OCI-LY1 (cell line): Measurements from ENCODE around the gene KLHL29.

Experiments used
- H2AFZ ChIP-seq: fragments of 200-600 bp; sonication (generic), shearing (Covaris generic); 2 replicates; pipeline ENCODE4 v1.6.0; 2014; ENCODE audit warnings: antibody characterized with exemption, mild to moderate bottlenecking, low read length
- H3F3A ChIP-seq: fragments of 200-600 bp; sonication (generic), shearing (Covaris generic); 2 replicates; pipeline ENCODE4 v1.6.0; 2014; ENCODE audit warnings: mild to moderate bottlenecking, antibody characterized with exemption, low read length, moderate library complexity; ENCODE audit not compliant: insufficient read depth
- H3K27ac ChIP-seq: fragments of 200-600 bp; sonication (generic); 2 replicates; pipeline ENCODE4 v1.5.1; 2014; ENCODE audit warnings: low read length, mixed run types, mild to moderate bottlenecking, low read depth; ENCODE audit not compliant: poor library complexity, severe bottlenecking
- H3K27me3 ChIP-seq: fragments of 200-600 bp; sonication (generic); 2 replicates; pipeline ENCODE4 v1.6.0; 2014; ENCODE audit warnings: antibody characterized with exemption, mild to moderate bottlenecking, low read length, moderate library complexity; ENCODE audit not compliant: insufficient read depth
- H3K36me3 ChIP-seq: fragments of 200-600 bp; sonication (generic); 2 replicates; pipeline ENCODE4 v1.6.1; 2014; ENCODE audit warnings: mild to moderate bottlenecking, antibody characterized with exemption, low read length, moderate library complexity, mixed read lengths; ENCODE audit not compliant: insufficient read depth
- H3K4me1 ChIP-seq: fragments of 200-600 bp; sonication (generic); 2 replicates; pipeline ENCODE4 v1.5.1; 2014; ENCODE audit warnings: mild to moderate bottlenecking, low read length, moderate library complexity; ENCODE audit not compliant: insufficient read depth, severe bottlenecking
- H3K4me2 ChIP-seq: fragments of 200-600 bp; sonication (generic), shearing (Covaris generic); 2 replicates; pipeline ENCODE4 v1.6.1; 2014; ENCODE audit warnings: low read length
- H3K4me3 ChIP-seq: fragments of 200-600 bp; sonication (generic); 2 replicates; pipeline ENCODE4 v1.5.1; 2014; ENCODE audit warnings: low read length, low read depth, mild to moderate bottlenecking, mixed read lengths; ENCODE audit not compliant: poor library complexity, severe bottlenecking
- H3K79me2 ChIP-seq: fragments of 200-600 bp; shearing (Covaris generic); 2 replicates; pipeline ENCODE4 v1.6.1; 2016; ENCODE audit warnings: mixed run types, low read length, mixed read lengths; ENCODE audit not compliant: insufficient read depth
- H3K9ac ChIP-seq: fragments of 200-600 bp; sonication (generic), shearing (Covaris generic); 2 replicates; pipeline ENCODE4 v1.6.1; 2014; ENCODE audit warnings: mild to moderate bottlenecking, low read length, mixed read lengths
- H3K9me2 ChIP-seq: fragments of 200-600 bp; sonication (generic), shearing (Covaris generic); 2 replicates; pipeline ENCODE4 v1.6.1; 2014; ENCODE audit warnings: low read depth, mild to moderate bottlenecking, low read length, mixed read lengths
- H3K9me3 ChIP-seq: fragments of 200-600 bp; shearing (Covaris generic); 2 replicates; pipeline ENCODE4 v1.6.1; 2014; ENCODE audit warnings: low read length, mixed read lengths
- H4K20me1 ChIP-seq: fragments of 200-600 bp; sonication (generic), shearing (Covaris generic); 2 replicates; pipeline ENCODE4 v1.6.0; 2016; ENCODE audit warnings: mild to moderate bottlenecking, low read length; ENCODE audit not compliant: insufficient read depth
- CTCF ChIP-seq: fragments of 200-600 bp; sonication (generic), shearing (Covaris generic); IDR thresholded peaks from 2 replicates; pipeline ENCODE4 v1.5.1; 2017; ENCODE audit warnings: mild to moderate bottlenecking, antibody characterized with exemption, low read length, moderate library complexity, mixed read lengths
- EZH2 ChIP-seq: fragments of 200-600 bp; sonication (generic), shearing (Covaris generic); IDR thresholded peaks from 2 replicates; pipeline ENCODE4 v1.8.0; 2017; ENCODE audit warnings: borderline replicate concordance, mixed run types, mild to moderate bottlenecking, antibody characterized with exemption, low read length, moderate library complexity, mixed read lengths

The KLHL29 gene

GRCh38 chr2:23536326-23536725, 151.3 kb downstream of the KLHL29 start:
- TF ChIP-seq EZH2 = no peak
- TF ChIP-seq CTCF = no peak
- H3K27ac ChIP-seq = no peak overlapping the region
- H3K4me1 ChIP-seq = no peaks in the 10 kb centered on the region

GRCh38 chr2:23537991-23538390, 153.0 kb downstream of the KLHL29 start:
- Histone ChIP-seq H3K9me3 (no peaks in the 10 kb centered on the region), H2AFZ (no peak overlapping the region), H3K27ac (no peak overlapping the region), H3K4me1 (no peaks in the 10 kb centered on the region), H3F3A (0 out of 2 replicates have a peak, but pooled peaks cover 2% of the 10 kb centered on the region), H3K79me2 (no peaks in the 10 kb centered on the region), H3K36me3 (no peaks in the 10 kb centered on the region), H3K9me2 (no peaks in the 10 kb centered on the region), H3K4me3 (no peak overlapping the region), H3K27me3 (0 out of 2 replicates have a peak, but pooled peaks cover 14% of the 10 kb centered on the region), H4K20me1 (no peaks in the 10 kb centered on the region), H3K9ac (no peak overlapping the region), H3K4me2 (no peak overlapping the region)
- TF ChIP-seq CTCF (no peak), EZH2 (no peak)

More at GRCh38 chr2:23536326-23536725, 151.3 kb downstream of the KLHL29 start:
- H3K9ac ChIP-seq = no peak overlapping the region
- H3K9me2 ChIP-seq = no peaks in the 10 kb centered on the region
- no peak overlapping the region for H3K4me3 ChIP-seq
- H2AFZ ChIP-seq = no peak overlapping the region
- 0 out of 2 replicates have a peak, but pooled peaks cover 14% of the 10 kb centered on the region for H3K27me3 ChIP-seq
- no peaks in the 10 kb centered on the region for H4K20me1 ChIP-seq
- no peak overlapping the region for H3K4me2 ChIP-seq
- no peaks in the 10 kb centered on the region for H3K36me3 ChIP-seq
- H3K9me3 ChIP-seq = no peaks in the 10 kb centered on the region
- no peaks in the 10 kb centered on the region for H3K79me2 ChIP-seq
- 0 out of 2 replicates have a peak, but pooled peaks cover 2% of the 10 kb centered on the region for H3F3A ChIP-seq

DNA sequence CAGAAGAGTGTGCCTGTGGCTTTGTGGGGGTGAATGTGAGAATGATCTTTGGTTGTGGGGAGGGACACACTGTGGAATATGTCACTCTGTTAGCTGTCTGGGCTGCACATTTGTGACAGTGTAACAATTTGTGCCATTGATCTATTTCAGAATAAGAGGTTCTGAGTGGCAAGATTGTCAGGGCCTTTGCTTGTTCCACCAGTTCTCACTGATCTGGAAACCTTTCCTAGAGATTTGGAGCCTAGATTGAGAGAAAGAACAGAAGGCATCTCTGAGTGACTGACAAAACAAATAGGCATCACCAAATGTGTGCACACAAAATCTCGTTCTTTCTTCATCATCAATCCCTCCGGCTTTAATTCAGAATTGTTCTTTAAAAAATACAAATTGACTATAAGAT, 153.6 kb downstream of the KLHL29 start:
- H3K36me3 ChIP-seq = no peaks in the 10 kb centered on the region
- no peaks in the 10 kb centered on the region for H3K9me2 ChIP-seq
- H3K4me3 ChIP-seq = no peak overlapping the region
- no peaks in the 10 kb centered on the region for H3K4me1 ChIP-seq
- TF ChIP-seq EZH2 (no peak), CTCF (no peak)
- H3K27ac ChIP-seq = no peak overlapping the region
- no peaks in the 10 kb centered on the region for H3K79me2 ChIP-seq
- no peaks in the 10 kb centered on the region for H4K20me1 ChIP-seq
- no peak overlapping the region for H3K9ac ChIP-seq
- no peak overlapping the region for H3K4me2 ChIP-seq
- H2AFZ ChIP-seq = no peak overlapping the region
- 0 out of 2 replicates have a peak, but pooled peaks cover 14% of the 10 kb centered on the region for H3K27me3 ChIP-seq
- 0 out of 2 replicates have a peak, but pooled peaks cover 2% of the 10 kb centered on the region for H3F3A ChIP-seq
- H3K9me3 ChIP-seq = no peaks in the 10 kb centered on the region
